ENCODE results near the gene PRDM4.
A peak's percentile ranks its signal among the peaks of the same experiment; 100 is the strongest.
"Not testable (repeated sequence)": the region's sequence is repeated elsewhere in the genome, so short reads cannot be mapped to it uniquely, and the experiment has no call there.

The PRDM4 gene

GRCh38 chr12:107765316-107765715 is 4.4 kb upstream of the PRDM4 start:
- DNase-seq, result no peak

GRCh38 chr12:107764626-107765025 is 3.7 kb upstream of the PRDM4 start:
- no peak for DNase-seq

GRCh38 chr12:107762874-107763273 is 1.9 kb upstream of the PRDM4 start:
- no peak for DNase-seq

- no peak for DNase-seq
Measured at GRCh38 chr12:107761502-107761904, 566 bp upstream of the PRDM4 start.

GRCh38 chr12:107760207-107760808 is 629 bp downstream of the PRDM4 start:
- peak; percentile 17 for DNase-seq

GRCh38 chr12:107759410-107759809 is 1.5 kb downstream of the PRDM4 start:
- no peak for DNase-seq

GRCh38 chr12:107749083-107749482 is 11.9 kb downstream of the PRDM4 start:
- DNase-seq, result no peak

- no peak for DNase-seq
Measured at GRCh38 chr12:107748472-107748871, 12.5 kb downstream of the PRDM4 start.

- no peak for DNase-seq
Measured at GRCh38 chr12:107736914-107737313, 24.0 kb downstream of the PRDM4 start.

- no peak for DNase-seq
Measured at GRCh38 chr12:107735763-107736162, 25.2 kb downstream of the PRDM4 start.

GRCh38 chr12:107734139-107734538 is 26.8 kb downstream of the PRDM4 start:
- DNase-seq, result no peak

- DNase-seq, result no peak
Measured at GRCh38 chr12:107732365-107732764, 28.6 kb downstream of the PRDM4 start.

- DNase-seq, result no peak
Measured at GRCh38 chr12:107731366-107731765, 29.6 kb downstream of the PRDM4 start.

- DNase-seq, result no peak
Measured at GRCh38 chr12:107730618-107731341, 30.2 kb downstream of the PRDM4 start.

GRCh38 chr12:107727742-107728141 is 33.2 kb downstream of the PRDM4 start:
- not testable (repeated sequence) for DNase-seq

GRCh38 chr12:107727327-107727726 is 33.6 kb downstream of the PRDM4 start:
- not testable (repeated sequence) for DNase-seq

GRCh38 chr12:107718606-107719005 is 42.3 kb downstream of the PRDM4 start:
- DNase-seq, result no peak

GRCh38 chr12:107715780-107716179 is 45.2 kb downstream of the PRDM4 start:
- DNase-seq, result no peak

GRCh38 chr12:107705522-107705921 is 55.4 kb downstream of the PRDM4 start:
- DNase-seq, result not testable (repeated sequence)

GRCh38 chr12:107704041-107704440 is 56.9 kb downstream of the PRDM4 start:
- DNase-seq, result no peak

GRCh38 chr12:107702106-107702505 is 58.8 kb downstream of the PRDM4 start:
- no peak for DNase-seq

GRCh38 chr12:107695772-107696171 is 65.2 kb downstream of the PRDM4 start:
- not testable (repeated sequence) for DNase-seq

GRCh38 chr12:107685360-107686248 is 75.3 kb downstream of the PRDM4 start, which contains the start of gene PWP1:
PWP1 (plus strand) TSS chr12:107685799; CDS start chr12:107685900, 101 bp downstream.
- DNase-seq, result peak; percentile 96
